ENCODE data around the gene SVOPL. TPM values are rescaled to one million over a fixed set of nuclear protein-coding genes. Genes with fewer than 3 reads are reported as not detected.

The SVOPL gene
- total and polyA plus RNA-seq, 2 experiments from 2014 or later, result 0.95 to 1.1 TPM

DNA sequence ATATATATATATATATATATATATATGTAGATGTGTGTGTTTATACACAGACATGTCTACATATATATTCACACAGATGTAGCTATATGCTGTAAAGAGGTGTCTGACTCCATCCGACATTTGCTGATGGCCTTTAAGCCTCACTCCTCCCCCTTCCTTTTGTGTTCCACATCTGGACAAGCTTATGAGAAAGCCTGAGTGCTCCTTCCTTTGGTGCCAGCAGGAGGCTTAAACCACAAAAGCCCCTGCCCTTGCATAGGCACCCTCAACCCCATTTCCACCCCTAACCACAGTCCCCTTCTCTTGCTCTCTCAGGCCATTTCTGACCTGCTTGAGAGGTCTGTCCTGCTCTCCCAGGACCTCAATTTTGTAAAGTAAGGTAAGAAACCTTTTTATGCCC lies 98.7 kb downstream of the SVOPL start:
- no peak overlapping the region for H3K4me3 ChIP-seq
- no peaks in the 10 kb centered on the region for H4K20me1 ChIP-seq (ENCODE audit: insufficient read depth, poor library complexity, severe bottlenecking)
- no peak overlapping the region for H3K4me2 ChIP-seq
- TF ChIP-seq, protein P1, sequence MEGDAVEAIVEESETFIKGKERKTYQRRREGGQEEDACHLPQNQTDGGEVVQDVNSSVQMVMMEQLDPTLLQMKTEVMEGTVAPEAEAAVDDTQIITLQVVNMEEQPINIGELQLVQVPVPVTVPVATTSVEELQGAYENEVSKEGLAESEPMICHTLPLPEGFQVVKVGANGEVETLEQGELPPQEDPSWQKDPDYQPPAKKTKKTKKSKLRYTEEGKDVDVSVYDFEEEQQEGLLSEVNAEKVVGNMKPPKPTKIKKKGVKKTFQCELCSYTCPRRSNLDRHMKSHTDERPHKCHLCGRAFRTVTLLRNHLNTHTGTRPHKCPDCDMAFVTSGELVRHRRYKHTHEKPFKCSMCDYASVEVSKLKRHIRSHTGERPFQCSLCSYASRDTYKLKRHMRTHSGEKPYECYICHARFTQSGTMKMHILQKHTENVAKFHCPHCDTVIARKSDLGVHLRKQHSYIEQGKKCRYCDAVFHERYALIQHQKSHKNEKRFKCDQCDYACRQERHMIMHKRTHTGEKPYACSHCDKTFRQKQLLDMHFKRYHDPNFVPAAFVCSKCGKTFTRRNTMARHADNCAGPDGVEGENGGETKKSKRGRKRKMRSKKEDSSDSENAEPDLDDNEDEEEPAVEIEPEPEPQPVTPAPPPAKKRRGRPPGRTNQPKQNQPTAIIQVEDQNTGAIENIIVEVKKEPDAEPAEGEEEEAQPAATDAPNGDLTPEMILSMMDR (IDR thresholded peaks at IDR 0.05; ENCODE audit: poor library complexity), result no peak
- TF ChIP-seq EZH2phosphoT487 (IDR thresholded peaks at IDR 0.05; ENCODE audit: low read depth, severe bottlenecking, unreplicated experiment) (no peak), EZH2 (IDR thresholded peaks at IDR 0.05; ENCODE audit: borderline replicate concordance) (no peak)
- no peak overlapping the region for H3K27ac ChIP-seq
- peaks cover 20% of the 10 kb centered on the region for H3K4me1 ChIP-seq (ENCODE audit: insufficient read depth)
- no peaks in the 10 kb centered on the region for H3K9me3 ChIP-seq (ENCODE audit: low read depth)
- DNase-seq (ENCODE audit: low spot score), result no peak
- no peaks in the 10 kb centered on the region for H3K79me2 ChIP-seq
- no peak overlapping the region for H2AFZ ChIP-seq
- no peaks in the 10 kb centered on the region for H3K27me3 ChIP-seq
- 67% methylated on average over 1 of the region's 1 CpG for WGBS (ENCODE audit: low lambda C conversion rate, missing lambda C conversion rate)
- no peaks in the 10 kb centered on the region for H3K9me2 ChIP-seq (replicated peaks; ENCODE audit: insufficient read depth)
- no peaks in the 10 kb centered on the region for H3K36me3 ChIP-seq (replicated peaks; ENCODE audit: insufficient read depth, low read depth)

DNA sequence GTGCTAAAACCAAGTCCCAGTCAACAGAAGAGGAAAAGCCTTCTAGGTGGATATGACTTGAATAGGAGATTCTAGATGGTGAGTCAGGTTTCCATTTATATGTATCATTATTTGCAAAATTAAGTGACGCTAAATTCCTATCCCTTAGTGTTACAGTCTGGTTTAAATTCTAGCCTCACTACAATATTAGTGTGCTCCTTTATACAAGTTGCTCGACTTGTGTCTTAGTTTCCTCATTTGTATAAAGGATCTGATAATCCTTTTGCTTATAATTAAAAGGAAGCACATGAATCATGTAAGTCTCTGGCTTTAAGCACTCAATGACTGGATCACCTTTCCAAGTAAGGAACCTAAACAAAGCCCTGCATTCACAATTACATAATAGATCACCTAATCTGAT lies 105.7 kb downstream of the SVOPL start:
- DNase-seq (ENCODE audit: low spot score), result no peak
- H2AFZ ChIP-seq, result no peak overlapping the region
- no peaks in the 10 kb centered on the region for H3K27me3 ChIP-seq
- TF ChIP-seq EZH2 (IDR thresholded peaks at IDR 0.05; ENCODE audit: borderline replicate concordance), result no peak
- TF ChIP-seq EZH2phosphoT487 (IDR thresholded peaks at IDR 0.05; ENCODE audit: low read depth, severe bottlenecking, unreplicated experiment), result no peak
- TF ChIP-seq, protein P1 (IDR thresholded peaks at IDR 0.05; ENCODE audit: poor library complexity), result no peak
- no peaks in the 10 kb centered on the region for H3K36me3 ChIP-seq (replicated peaks; ENCODE audit: insufficient read depth, low read depth)
- 88% methylated on average over 2 of the region's 2 CpGs for WGBS (ENCODE audit: low lambda C conversion rate, missing lambda C conversion rate)
- no peaks in the 10 kb centered on the region for H3K79me2 ChIP-seq
- H3K4me2 ChIP-seq, result no peak overlapping the region
- H3K4me1 ChIP-seq (ENCODE audit: insufficient read depth), result no peaks in the 10 kb centered on the region
- no peaks in the 10 kb centered on the region for H3K9me3 ChIP-seq (ENCODE audit: low read depth)
- H3K27ac ChIP-seq, result no peak overlapping the region
- no peaks in the 10 kb centered on the region for H4K20me1 ChIP-seq (ENCODE audit: insufficient read depth, poor library complexity, severe bottlenecking)
- H3K9me2 ChIP-seq (replicated peaks; ENCODE audit: insufficient read depth), result no peaks in the 10 kb centered on the region
- H3K4me3 ChIP-seq, result no peak overlapping the region

DNA sequence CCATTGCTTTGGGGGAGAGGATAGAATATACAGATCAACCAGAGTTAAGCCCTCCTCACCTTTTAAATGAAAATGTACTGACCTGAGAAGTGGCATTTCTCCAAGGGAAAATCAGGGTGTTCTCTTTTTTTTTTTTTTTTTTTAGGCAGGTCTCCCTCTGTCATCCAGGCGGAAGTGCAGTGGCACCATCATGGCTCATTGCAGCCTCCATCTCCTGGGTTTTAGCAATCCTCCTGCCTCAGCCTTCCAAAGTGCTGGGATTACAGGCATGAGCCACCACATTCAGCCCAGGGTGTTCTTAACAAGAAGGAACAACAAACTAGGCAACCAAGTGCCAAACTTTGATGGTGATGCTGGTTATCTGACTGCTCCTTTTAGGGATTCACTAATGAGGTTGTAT lies 111.0 kb downstream of the SVOPL start:
- Histone ChIP-seq H3K4me2 (no peak overlapping the region), H3K27me3 (no peaks in the 10 kb centered on the region), H4K20me1 (ENCODE audit: insufficient read depth, poor library complexity, severe bottlenecking) (no peaks in the 10 kb centered on the region), H3K4me1 (ENCODE audit: insufficient read depth) (no peaks in the 10 kb centered on the region), H3K36me3 (replicated peaks; ENCODE audit: insufficient read depth, low read depth) (no peaks in the 10 kb centered on the region), H2AFZ (no peak overlapping the region), H3K79me2 (no peaks in the 10 kb centered on the region), H3K4me3 (no peak overlapping the region), H3K9me3 (ENCODE audit: low read depth) (no peaks in the 10 kb centered on the region), H3K9me2 (replicated peaks; ENCODE audit: insufficient read depth) (no peaks in the 10 kb centered on the region), H3K27ac (no peak overlapping the region)
- no peak for DNase-seq (ENCODE audit: low spot score)
- TF ChIP-seq EZH2phosphoT487 (IDR thresholded peaks at IDR 0.05; ENCODE audit: low read depth, severe bottlenecking, unreplicated experiment) (no peak), EZH2 (IDR thresholded peaks at IDR 0.05; ENCODE audit: borderline replicate concordance) (no peak)
- TF ChIP-seq, protein P1 (IDR thresholded peaks at IDR 0.05; ENCODE audit: poor library complexity), result no peak
- 86% methylated on average over 1 of the region's 1 CpG for WGBS (ENCODE audit: low lambda C conversion rate, missing lambda C conversion rate)

GRCh38 chr7:138588986-138589385 lies 112.2 kb downstream of the SVOPL start:
- 100% methylated on average over 2 of the region's 2 CpGs for WGBS (ENCODE audit: low lambda C conversion rate, missing lambda C conversion rate)
- TF ChIP-seq, protein P1 (IDR thresholded peaks at IDR 0.05; ENCODE audit: poor library complexity), result no peak
- TF ChIP-seq EZH2phosphoT487 (IDR thresholded peaks at IDR 0.05; ENCODE audit: low read depth, severe bottlenecking, unreplicated experiment) (no peak), EZH2 (IDR thresholded peaks at IDR 0.05; ENCODE audit: borderline replicate concordance) (no peak)
- H4K20me1 ChIP-seq (ENCODE audit: insufficient read depth, poor library complexity, severe bottlenecking), result no peaks in the 10 kb centered on the region
- no peaks in the 10 kb centered on the region for H3K79me2 ChIP-seq
- no peak overlapping the region for H2AFZ ChIP-seq
- H3K27me3 ChIP-seq, result no peaks in the 10 kb centered on the region
- H3K36me3 ChIP-seq (replicated peaks; ENCODE audit: insufficient read depth, low read depth), result no peaks in the 10 kb centered on the region
- no peaks in the 10 kb centered on the region for H3K9me2 ChIP-seq (replicated peaks; ENCODE audit: insufficient read depth)
- no peak overlapping the region for H3K27ac ChIP-seq
- H3K4me2 ChIP-seq, result no peak overlapping the region
- no peak for DNase-seq (ENCODE audit: low spot score)
- H3K4me1 ChIP-seq (ENCODE audit: insufficient read depth), result no peaks in the 10 kb centered on the region
- H3K9me3 ChIP-seq (ENCODE audit: low read depth), result no peaks in the 10 kb centered on the region
- H3K4me3 ChIP-seq, result no peak overlapping the region

Measured in hepatocyte (in vitro differentiated cells).